ENCODE measurements around the gene DPEP2. TPM values are rescaled to one million over a fixed set of nuclear protein-coding genes. Genes with fewer than 3 reads are reported as not detected.

Gene DPEP2
- total RNA-seq, 1 donor: not detected

DNA sequence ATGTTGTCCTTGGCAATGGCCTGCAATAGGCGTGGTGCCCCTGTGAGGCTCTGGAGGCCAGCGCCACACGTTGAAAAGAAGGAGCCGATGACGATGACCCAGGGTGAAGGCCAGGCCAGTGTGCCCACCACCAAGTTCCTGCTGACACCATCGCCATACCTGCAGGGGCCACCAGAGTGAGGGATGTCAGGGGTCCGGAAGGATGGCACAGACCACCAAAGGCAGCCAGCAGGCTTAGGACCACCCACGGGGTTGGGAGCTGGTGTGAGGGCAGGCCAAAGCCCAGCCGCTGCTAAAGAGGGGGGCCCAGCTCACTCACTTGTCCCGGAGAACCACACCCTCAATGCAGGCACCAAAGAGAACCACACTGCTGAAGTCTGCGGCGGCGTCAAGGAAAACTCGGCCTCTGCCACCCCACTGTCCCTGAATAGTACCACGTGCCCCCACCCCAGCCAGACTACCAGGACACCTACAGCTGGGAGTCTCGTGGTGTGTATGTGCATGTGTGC, 48.9 kb downstream of the DPEP2 start:
- Histone ChIP-seq H3K27ac (ENCODE audit: low read depth, low read length) (no peak overlapping the region), H3K4me1 (ENCODE audit: insufficient read depth, low read length) (no peaks in the 10 kb centered on the region), H3K36me3 (ENCODE audit: insufficient read depth, low read length) (peaks cover 94% of the 10 kb centered on the region), H3K9me3 (ENCODE audit: low read depth, low read length) (no peaks in the 10 kb centered on the region), H2AFZ (ENCODE audit: low read length) (no peak overlapping the region), H3K4me3 (ENCODE audit: insufficient read depth, low read length) (no peak overlapping the region), H3K27me3 (ENCODE audit: insufficient read depth, low read length) (no peaks in the 10 kb centered on the region), H3K4me2 (ENCODE audit: insufficient read depth, low read length) (no peak overlapping the region), H3K79me2 (ENCODE audit: insufficient read depth, low read length) (peaks cover 22% of the 10 kb centered on the region), H4K20me1 (ENCODE audit: insufficient read depth, low read length) (peaks cover 47% of the 10 kb centered on the region)
- TF ChIP-seq, protein P1, sequence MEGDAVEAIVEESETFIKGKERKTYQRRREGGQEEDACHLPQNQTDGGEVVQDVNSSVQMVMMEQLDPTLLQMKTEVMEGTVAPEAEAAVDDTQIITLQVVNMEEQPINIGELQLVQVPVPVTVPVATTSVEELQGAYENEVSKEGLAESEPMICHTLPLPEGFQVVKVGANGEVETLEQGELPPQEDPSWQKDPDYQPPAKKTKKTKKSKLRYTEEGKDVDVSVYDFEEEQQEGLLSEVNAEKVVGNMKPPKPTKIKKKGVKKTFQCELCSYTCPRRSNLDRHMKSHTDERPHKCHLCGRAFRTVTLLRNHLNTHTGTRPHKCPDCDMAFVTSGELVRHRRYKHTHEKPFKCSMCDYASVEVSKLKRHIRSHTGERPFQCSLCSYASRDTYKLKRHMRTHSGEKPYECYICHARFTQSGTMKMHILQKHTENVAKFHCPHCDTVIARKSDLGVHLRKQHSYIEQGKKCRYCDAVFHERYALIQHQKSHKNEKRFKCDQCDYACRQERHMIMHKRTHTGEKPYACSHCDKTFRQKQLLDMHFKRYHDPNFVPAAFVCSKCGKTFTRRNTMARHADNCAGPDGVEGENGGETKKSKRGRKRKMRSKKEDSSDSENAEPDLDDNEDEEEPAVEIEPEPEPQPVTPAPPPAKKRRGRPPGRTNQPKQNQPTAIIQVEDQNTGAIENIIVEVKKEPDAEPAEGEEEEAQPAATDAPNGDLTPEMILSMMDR (IDR thresholded peaks at IDR 0.05; ENCODE audit: extremely low read depth, low read depth, low read length): no peak
- DNase-seq (ENCODE audit: insufficient read length, low spot score, missing footprints): no peak

DNA sequence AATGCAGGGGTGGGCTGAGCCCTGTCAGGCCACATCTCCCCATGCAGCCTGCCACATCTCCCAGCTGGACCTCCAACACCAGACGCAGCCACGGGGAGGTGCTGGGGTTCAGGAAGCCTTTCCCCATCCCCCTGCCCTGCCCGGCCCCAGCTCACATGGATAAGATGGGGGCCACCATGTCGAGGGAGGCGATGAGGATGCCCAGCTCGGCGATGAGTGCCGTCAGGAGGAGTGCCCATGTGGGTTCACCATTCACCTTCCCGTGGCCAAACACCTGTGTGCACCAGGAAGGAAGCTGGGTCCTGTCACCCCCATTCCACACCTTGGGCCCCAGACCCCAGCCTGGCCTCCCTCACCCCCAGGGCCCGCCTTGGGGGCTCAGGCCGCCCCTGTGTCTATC, 49.6 kb downstream of the DPEP2 start:
- H3K36me3 ChIP-seq (ENCODE audit: insufficient read depth, low read length): peaks cover 94% of the 10 kb centered on the region
- no peak overlapping the region for H2AFZ ChIP-seq (ENCODE audit: low read length)
- no peaks in the 10 kb centered on the region for H3K27me3 ChIP-seq (ENCODE audit: insufficient read depth, low read length)
- H3K4me2 ChIP-seq (ENCODE audit: insufficient read depth, low read length): no peak overlapping the region
- H3K9me3 ChIP-seq (ENCODE audit: low read depth, low read length): no peaks in the 10 kb centered on the region
- no peak for DNase-seq (ENCODE audit: insufficient read length, low spot score, missing footprints)
- H3K4me3 ChIP-seq (ENCODE audit: insufficient read depth, low read length): no peak overlapping the region
- H4K20me1 ChIP-seq (ENCODE audit: insufficient read depth, low read length): peaks cover 53% of the 10 kb centered on the region
- H3K4me1 ChIP-seq (ENCODE audit: insufficient read depth, low read length): no peaks in the 10 kb centered on the region
- TF ChIP-seq, protein P1 (IDR thresholded peaks at IDR 0.05; ENCODE audit: extremely low read depth, low read depth, low read length): no peak
- H3K27ac ChIP-seq (ENCODE audit: low read depth, low read length): no peak overlapping the region
- peaks cover 17% of the 10 kb centered on the region for H3K79me2 ChIP-seq (ENCODE audit: insufficient read depth, low read length)

DNA sequence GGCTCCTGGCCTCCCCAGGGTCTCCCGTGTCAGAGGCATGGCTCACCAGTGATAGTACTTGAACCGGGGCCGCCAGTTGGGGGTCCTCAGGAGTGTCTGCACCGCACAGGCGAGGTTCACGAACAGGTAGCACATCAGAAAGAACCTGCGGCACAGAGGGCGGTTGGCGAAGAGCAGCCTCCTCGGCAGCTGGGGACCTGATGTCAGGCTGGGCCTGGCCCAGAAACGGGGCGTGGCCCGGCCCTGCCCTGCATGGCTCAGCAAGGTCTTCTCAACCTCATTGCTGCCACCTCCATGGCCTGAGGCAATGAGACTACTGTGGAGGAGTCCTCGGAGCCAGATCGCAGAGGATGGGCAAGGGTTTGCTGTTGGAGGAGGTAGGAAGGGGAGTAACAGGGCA, 51.3 kb downstream of the DPEP2 start:
- Histone ChIP-seq H3K36me3 (ENCODE audit: insufficient read depth, low read length) (peaks cover 92% of the 10 kb centered on the region), H4K20me1 (ENCODE audit: insufficient read depth, low read length) (peaks cover 51% of the 10 kb centered on the region)
- TF ChIP-seq, protein P1 (IDR thresholded peaks at IDR 0.05; ENCODE audit: extremely low read depth, low read depth, low read length): no peak

DNA sequence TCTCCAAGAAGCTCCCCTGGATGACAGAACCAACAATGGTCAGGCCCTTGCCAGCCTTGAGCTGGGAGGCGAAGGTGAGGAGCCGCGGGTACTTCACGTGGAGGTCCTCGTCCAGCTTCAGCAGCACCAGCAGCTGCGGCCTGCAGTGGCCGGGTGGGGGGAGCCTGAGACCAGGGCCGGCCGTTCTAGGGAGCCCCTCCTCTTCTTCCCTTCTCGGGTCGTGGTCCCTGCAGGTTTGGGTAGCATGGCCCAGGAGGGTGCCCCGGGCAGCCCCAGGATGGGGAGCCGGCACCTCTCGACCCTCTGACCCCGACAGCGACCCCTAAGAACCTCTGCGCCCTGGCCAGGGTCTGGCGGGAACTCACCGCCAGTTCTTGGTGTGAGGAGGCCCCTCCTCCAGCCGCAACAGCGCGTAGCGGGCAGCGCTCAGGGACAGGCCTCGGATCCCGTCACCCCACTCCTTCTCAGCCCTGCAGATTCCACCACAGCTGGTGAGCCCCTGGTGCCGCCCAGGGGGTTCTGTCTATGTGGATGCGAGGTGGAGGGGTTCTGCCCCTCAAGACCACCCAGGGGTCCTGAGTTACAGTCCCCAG, 52.2 kb downstream of the DPEP2 start:
- Histone ChIP-seq H3K27ac (ENCODE audit: low read depth, low read length) (no peak overlapping the region), H3K4me1 (ENCODE audit: insufficient read depth, low read length) (no peaks in the 10 kb centered on the region), H3K4me3 (ENCODE audit: insufficient read depth, low read length) (no peak overlapping the region), H3K9me3 (ENCODE audit: low read depth, low read length) (no peaks in the 10 kb centered on the region), H4K20me1 (ENCODE audit: insufficient read depth, low read length) (peaks cover 55% of the 10 kb centered on the region), H3K4me2 (ENCODE audit: insufficient read depth, low read length) (no peak overlapping the region), H3K27me3 (ENCODE audit: insufficient read depth, low read length) (no peaks in the 10 kb centered on the region), H3K36me3 (ENCODE audit: insufficient read depth, low read length) (peaks cover 93% of the 10 kb centered on the region), H2AFZ (ENCODE audit: low read length) (no peak overlapping the region), H3K79me2 (ENCODE audit: insufficient read depth, low read length) (peaks cover 12% of the 10 kb centered on the region)
- TF ChIP-seq, protein P1 (IDR thresholded peaks at IDR 0.05; ENCODE audit: extremely low read depth, low read depth, low read length): no peak
- no peak for DNase-seq (ENCODE audit: insufficient read length, low spot score, missing footprints)

More for the DNA sequence above, 51.3 kb downstream of the DPEP2 start:
- Histone ChIP-seq H3K79me2 (ENCODE audit: insufficient read depth, low read length) (peaks cover 11% of the 10 kb centered on the region), H3K27me3 (ENCODE audit: insufficient read depth, low read length) (no peaks in the 10 kb centered on the region), H2AFZ (ENCODE audit: low read length) (no peak overlapping the region), H3K27ac (ENCODE audit: low read depth, low read length) (no peak overlapping the region), H3K4me1 (ENCODE audit: insufficient read depth, low read length) (no peaks in the 10 kb centered on the region), H3K4me2 (ENCODE audit: insufficient read depth, low read length) (no peak overlapping the region), H3K9me3 (ENCODE audit: low read depth, low read length) (no peaks in the 10 kb centered on the region), H3K4me3 (ENCODE audit: insufficient read depth, low read length) (no peak overlapping the region)
- no peak for DNase-seq (ENCODE audit: insufficient read length, low spot score, missing footprints)
